Amniotic stem cell (primary cell): ENCODE measurements around the gene UTP20.
A peak's percentile ranks its signal among the peaks of the same experiment; 100 is the strongest.

ENCODE experiments used
- DNase-seq: peaks from one replicate; lab custom pipeline; 2025; lab: John Stamatoyannopoulos, UW

Gene UTP20

GRCh38 chr12:101280006-101280505, at the start of gene UTP20:
Gene UTP20 (plus strand): TSS chr12:101280105. CDS start chr12:101280283, 178 bp downstream.
- peak; percentile 79 for DNase-seq

DNA sequence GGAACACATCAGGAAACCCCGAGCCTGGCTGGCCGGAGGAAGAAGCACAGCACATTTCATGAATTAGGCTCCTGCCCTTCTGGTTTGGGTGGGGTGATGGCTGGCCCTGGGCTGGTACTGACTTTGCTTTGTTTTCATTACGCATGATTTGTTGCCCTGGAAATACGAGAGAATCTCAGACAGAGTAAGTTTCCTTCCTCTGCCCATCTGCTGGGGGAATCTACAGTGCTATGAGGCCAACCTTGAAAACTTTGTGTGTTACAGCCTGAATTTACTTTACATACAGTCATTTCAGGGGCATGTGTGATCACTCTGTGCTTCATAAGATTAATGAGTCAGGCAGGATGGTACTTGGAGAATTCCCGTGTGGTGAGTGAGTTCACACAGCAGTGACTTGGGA, 49.4 kb upstream of the UTP20 start:
- DNase-seq = peak; percentile 63

- DNase-seq = no peak
Observed at GRCh38 chr12:101231636-101232035, 48.3 kb upstream of the UTP20 start.

DNA sequence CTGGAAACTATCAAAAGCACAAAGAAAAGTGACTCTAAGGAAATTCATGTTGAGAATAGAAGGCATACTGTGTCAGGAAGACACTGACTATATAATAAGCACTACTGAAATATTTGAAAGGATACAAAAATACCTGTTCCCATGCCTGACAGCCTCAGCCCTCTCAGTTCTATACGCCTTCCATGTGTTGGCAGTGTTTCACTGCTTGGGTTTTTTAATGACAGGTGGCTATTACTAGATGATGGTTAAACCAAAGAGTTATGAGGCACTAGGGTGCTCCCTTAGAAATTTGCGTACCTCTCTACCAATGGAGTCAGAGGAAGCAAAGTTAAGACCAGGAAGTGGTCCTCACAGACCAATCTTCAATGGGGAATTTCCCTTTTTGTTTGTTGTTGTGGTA, 44.2 kb upstream of the UTP20 start:
- no peak for DNase-seq

DNA sequence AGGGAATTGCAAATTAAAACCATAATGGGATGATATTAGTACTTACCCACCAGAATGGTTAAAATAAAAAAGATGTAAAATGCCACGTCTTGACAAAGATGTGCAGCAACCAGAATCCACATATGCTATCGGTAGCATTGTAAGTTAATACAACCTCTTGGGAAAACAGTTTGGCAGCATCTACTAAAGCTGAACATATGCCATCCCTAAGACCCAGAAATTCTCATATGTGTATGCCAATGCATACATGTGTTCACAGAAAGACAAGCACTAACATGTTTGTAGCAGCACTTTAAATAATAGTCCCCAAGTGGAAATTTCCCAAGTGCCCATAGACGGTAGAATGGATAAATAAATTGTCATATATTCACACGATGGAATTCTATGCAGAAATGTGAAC, 41.6 kb upstream of the UTP20 start:
- DNase-seq = no peak

DNA sequence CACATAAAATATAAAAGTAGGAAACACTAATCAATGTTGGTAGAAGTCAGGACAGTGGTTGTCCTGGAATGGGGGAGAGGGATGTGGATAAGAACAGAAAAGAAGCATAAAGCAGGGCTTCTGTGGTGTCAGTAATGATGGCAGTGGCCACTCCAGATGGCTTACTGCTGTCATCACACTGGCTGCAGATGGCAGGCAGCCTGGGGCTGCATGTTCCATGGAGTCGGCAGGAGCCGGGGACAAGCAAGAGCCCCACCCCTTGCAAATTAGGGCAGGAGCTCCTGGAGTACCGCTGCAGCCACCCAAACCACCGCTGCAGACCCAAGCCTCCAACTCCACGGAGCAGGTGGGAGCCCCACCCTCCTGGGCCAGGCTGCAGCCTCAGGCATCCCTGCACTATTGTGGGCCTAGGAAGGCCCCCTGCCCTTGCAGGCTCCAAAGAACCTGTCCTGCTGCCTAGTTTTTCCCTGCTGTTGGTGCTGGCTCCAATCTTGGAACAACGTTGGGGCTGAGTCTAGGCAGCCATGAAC, 41.0 kb upstream of the UTP20 start:
- DNase-seq = no peak

GRCh38 chr12:101243074-101243473, 36.8 kb upstream of the UTP20 start:
- no peak for DNase-seq

DNA sequence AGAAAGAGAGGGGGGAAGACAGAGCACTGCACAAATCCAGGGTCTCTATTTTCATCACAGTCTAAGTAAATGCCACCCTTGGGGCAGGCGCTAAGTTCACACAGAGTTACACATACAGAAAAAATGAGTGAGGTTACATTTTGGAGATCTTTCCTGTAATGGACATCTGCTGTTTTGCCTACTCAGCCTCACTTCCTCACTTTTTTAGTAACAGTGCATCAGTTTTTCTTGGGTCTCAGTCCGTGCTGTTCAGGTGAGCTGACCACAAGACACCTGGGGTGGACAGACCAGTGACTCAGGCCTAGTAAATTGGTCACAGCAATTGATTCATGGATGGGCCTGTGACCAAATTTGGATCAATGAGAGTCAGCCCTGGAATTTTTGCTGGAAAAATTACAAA, 36.3 kb upstream of the UTP20 start:
- no peak for DNase-seq

DNA sequence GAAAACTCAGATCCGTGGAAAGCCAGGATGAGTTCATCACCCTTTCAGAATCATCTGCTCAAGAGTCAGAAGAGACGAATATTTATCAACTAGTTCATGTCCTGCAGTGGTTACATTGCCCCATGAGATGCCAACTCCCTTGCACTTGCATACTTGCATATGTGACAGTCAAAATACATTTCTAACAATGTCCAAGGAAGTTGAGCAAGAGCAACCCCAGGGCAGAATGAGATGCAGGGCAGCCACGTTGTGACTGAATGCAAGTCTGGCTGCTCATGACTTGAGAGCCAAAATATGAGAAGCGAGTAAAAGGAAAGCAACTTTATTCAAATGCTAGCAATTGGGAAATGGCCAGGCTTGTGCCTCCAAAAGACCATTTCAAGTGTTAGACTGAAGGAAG, 23.6 kb upstream of the UTP20 start:
- no peak for DNase-seq

DNA sequence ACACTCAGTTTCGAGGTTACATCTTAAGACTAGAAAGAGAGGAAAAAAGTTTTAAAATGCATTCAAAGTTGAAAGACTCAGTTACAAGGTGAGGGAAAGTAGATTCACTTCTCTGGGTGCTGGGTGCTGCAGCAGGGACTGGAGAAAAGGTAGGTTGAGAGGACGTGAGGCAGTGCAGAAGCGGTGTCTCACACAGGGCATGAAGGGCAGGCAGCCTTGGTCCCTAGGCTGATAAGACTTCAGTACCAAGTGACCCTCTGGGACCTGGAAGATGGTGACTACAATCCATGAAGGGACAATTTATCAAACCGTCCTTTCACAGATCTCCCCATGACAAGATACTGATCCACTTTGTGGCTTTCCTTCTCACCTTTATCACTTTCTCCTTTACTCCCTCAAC, 22.5 kb upstream of the UTP20 start:
- DNase-seq = no peak

DNA sequence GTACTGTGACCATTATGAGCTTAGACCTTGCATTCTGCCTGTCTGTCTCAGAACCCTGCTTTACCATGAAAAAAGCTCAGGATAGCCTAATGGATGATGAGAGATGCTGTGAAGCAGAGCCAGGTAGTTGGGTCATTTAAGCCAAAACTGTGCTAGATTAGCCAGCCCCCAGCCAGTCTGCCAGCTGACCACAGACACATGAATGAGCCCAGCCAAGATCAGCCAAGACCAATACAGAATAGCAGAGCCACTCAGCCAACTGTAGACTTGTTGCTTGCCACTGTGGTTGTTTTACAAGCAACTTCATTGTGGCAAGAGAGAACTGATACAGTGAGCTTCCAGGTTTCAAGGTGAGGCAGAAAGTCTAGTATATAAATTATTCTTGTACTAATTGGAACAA, 12.8 kb upstream of the UTP20 start:
- DNase-seq = no peak

GRCh38 chr12:101276433-101276832, 3.5 kb upstream of the UTP20 start:
- DNase-seq = no peak

GRCh38 chr12:101277443-101277842, 2.5 kb upstream of the UTP20 start:
- no peak for DNase-seq

DNA sequence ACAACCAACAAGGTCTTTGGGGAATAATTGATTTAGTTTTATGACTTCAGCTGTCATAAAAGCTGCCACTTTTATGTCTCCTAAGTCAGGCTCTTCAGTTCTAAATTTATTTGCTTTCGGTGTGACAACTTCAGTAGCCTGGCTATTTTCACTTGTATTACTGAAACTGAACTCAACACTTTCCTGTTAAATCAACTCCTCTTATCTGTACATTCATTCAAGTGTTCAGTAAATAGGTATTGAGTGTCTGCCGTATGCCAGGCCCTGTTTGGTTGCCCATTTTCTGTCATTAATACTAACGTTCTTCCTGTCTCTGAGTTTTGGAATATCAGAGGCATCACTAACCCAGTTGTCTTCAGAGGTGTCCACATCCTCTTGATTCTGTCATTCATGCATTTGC, 7.5 kb downstream of the UTP20 start:
- no peak for DNase-seq

DNA sequence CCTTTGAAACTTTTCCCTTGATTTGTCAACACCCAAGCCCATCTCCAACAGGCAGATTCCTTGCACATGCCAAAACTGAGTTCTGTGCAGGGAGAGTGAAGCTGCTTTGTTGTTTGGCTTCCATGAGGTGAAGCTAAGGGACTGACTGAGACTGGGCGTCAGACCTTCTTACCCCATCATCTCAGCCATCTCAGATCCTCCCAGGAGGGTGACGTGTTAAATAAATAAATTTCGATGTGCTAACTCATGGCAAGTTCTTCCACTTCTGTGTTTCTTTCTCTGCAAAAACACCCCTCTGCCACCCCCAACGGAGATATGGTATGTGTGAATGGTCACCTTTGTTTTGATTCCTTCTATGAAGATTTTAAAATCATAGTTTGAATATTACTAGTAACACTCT, 17.8 kb downstream of the UTP20 start:
- DNase-seq = no peak

DNA sequence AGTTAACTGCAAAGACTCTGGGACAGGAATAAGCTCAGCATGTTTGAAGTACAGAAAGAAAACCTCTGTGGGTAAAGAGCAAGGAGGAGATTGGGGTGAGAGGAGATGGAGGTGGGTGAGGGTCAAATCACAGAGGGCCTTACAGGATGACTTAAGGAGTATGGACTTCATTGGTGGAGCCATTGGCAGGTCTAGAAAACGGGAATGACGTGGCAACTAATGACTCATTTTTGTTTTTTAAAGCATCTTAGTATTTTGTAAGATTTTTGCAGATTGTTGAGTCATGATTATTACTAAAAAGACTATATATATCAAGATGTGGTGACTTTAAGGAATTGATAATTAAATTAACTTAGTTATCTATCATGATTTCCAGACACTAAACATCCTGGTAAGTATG, 18.5 kb downstream of the UTP20 start:
- peak; percentile 7 for DNase-seq

GRCh38 chr12:101299346-101299745, 19.4 kb downstream of the UTP20 start:
- DNase-seq = no peak

GRCh38 chr12:101299931-101300330, 20.0 kb downstream of the UTP20 start:
- DNase-seq = no peak

DNA sequence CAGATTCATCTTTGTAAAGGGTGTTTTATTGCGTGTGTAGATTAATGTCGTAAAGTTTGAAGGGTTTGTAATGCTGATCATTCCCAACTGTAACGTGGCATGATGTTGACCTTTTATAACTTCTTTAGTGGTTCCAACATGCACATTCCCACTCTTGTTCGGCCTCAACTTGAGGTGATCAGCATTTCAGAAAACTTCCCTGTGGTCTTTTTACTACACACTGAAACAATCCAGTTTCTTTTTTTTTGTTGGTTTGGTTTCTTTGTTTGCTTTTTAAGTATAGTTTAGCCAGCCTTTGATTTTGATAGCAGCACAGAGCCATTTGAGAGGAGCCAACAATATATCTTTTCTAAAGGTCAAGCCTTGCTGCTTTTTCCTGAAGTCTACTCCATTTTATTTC, 22.8 kb downstream of the UTP20 start:
- no peak for DNase-seq

- DNase-seq = no peak
Observed at GRCh38 chr12:101305226-101305779, 25.4 kb downstream of the UTP20 start.

DNA sequence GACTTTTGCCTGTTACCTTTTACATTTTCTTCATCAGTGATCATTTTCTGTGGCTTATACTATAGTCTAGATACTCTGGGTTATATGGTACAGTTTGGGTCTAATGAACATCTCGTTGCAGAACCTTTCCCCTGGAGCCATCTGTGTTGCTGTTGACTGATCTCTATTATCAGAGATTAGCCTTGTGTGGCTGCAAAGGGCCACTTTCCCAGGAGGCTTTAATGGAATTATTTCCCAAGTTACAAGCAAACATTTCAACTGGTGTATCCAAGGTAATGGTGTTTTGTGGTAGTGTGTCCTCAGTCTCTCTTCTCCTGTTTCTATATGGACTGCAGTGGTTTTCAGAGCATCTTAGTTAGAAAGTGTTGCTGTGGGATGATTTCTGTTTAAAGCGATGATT, 25.9 kb downstream of the UTP20 start:
- DNase-seq = no peak

GRCh38 chr12:101322480-101322879, 42.6 kb downstream of the UTP20 start:
- no peak for DNase-seq

DNA sequence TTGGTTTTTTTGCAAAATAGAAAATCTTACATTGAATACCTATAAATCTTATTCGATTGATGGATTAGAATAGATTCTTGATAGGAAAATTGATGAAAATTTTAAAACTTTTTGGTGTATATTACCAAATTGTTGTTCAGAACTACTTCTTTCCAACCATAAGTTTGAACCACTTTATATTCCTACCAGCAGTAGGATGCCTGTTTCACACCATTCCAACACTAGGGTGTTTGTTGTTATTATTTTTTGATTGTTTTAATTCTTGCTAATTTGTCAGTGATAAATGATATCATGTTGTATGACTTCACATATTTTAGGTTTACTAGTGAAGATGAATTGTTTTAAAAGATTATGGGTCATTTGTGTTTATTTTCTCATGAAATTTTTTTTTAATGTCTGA, 43.4 kb downstream of the UTP20 start:
- no peak for DNase-seq

- DNase-seq = no peak
Observed at GRCh38 chr12:101325590-101325989, 45.7 kb downstream of the UTP20 start.
